Esophagus squamous epithelium (tissue), 5 donors: Measurements from ENCODE around the gene PLD6. TPM values are rescaled to one million over a fixed set of nuclear protein-coding genes. Genes with fewer than 3 reads are reported as not detected.

Source experiments
- DNase-seq: peaks from one replicate; lab custom pipeline; 2025; lab: John Stamatoyannopoulos, UW
- H3K27ac ChIP-seq, 4 donors: fragments of 200-600 bp; sonication (generic); one replicate each; pipeline ENCODE4 v1.5.1; 2016 to 2019; ENCODE audit warnings: mild to moderate bottlenecking in 1 of 4
- H3K27me3 ChIP-seq, 4 donors: fragments of 200-600 bp; sonication (generic); 1 replicate in 3 of 4; 2 replicates in 1 of 4; pipeline versions ENCODE4 v1.5.1 to v1.6.0; 2017 to 2021; ENCODE audit warnings: antibody characterized with exemption in 1 of 4
- H3K36me3 ChIP-seq, 3 donors: fragments of 200-600 bp; sonication (generic); one replicate each; pipeline ENCODE4 v1.5.1; 2016 to 2019
- H3K4me1 ChIP-seq, 3 donors: fragments of 200-600 bp; sonication (generic); one replicate each; pipeline ENCODE4 v1.5.1; 2017 to 2019
- H3K4me3 ChIP-seq, 4 donors: fragments of 200-600 bp; sonication (generic); 1 replicate in 3 of 4; 2 replicates in 1 of 4; pipeline ENCODE4 v1.5.1; 2016 to 2019; ENCODE audit warnings: mild to moderate bottlenecking in 2 of 4, moderate library complexity in 1 of 4
- H3K9me3 ChIP-seq, 3 donors: fragments of 200-600 bp; sonication (generic); one replicate each; pipeline ENCODE4 v1.5.1; 2016 to 2019
- CTCF ChIP-seq, 6 experiments: fragments of 450-650 bp in 4 of 6; fragments of 200-600 bp in 2 of 6; sonication (generic) in 2 of 6; IDR thresholded peaks; one replicate each; pipeline ENCODE4 v1.5.1; 2016 to 2019; ENCODE audit warnings: antibody characterized with exemption in 6 of 6, mild to moderate bottlenecking in 4 of 6, moderate library complexity in 4 of 6
- POLR2A ChIP-seq, 4 donors: fragments of 450-650 bp; IDR thresholded peaks; one replicate each; pipeline ENCODE4 v1.6.1; 2017; ENCODE audit warnings: antibody characterized with exemption in 4 of 4, mild to moderate bottlenecking in 4 of 4, moderate library complexity in 3 of 4
- WGBS, 2 donors: methylation state at CpG; one replicate each; pipeline ENCODE4 v1.1.5; 2018; 5-methylcytosine and 5-hydroxymethylcytosine counted together
- intact Hi-C: fragments of 100-400 bp; cut with DNase I; formaldehyde crosslinking; loops from one replicate; pipeline ENCODE4 v1.15.0; 2022
- total RNA-seq, 4 donors: library from RNA; depleted of rRNA; stranded (reverse); fragments of >200 nt; gene quantifications; one replicate each; pipeline ENCODE4 v1.1.0, GENCODE V29; 2016
- donor health status: DM: yes; HTN: yes; CAD: no.

The PLD6 gene
- total RNA-seq, 4 donors from 2014 or later, result 0.45 to 1.9 (median 0.95) TPM

DNA sequence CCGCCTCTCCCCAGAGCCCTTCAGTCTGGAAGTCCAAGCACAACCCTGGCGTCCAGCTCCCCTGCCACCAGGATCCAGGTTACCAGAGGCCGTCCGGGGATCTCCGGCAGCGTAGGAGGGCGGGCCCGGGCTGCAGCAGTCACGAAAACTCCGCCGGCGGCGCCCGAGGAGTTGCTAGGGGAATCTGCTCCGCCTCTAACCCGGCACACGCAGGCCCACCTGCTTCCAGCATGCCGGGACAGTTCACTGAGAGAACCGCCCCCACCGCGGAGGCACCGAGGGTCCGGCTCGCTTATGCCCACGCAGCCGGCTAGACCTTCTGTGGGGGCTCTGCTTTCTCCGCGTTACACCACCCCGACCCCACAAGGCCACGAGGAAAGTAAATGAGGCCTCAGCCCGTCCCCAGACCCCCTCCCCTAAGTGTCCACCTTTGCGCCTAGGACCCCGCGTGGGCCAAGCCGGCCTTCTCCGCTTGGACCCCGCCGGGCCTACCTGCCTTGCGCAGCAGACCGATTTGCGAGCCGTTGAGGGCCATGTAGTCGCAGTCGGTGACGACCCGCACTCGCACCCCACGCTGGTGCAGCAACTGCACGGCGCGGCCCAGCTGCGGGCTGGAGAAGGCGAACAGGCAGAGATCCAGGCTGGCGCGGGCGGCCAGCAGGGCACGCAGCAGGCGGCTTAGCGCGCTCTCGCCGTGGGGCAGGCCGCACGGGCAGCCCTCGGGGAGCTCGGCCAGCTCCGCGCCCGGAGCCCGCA is 587 bp downstream of the PLD6 start:
- no peaks in the 10 kb centered on the region for H3K9me3 ChIP-seq
- no peak for TF ChIP-seq POLR2A (IDR thresholded peaks at IDR 0.05)
- TF ChIP-seq CTCF (IDR thresholded peaks at IDR 0.05), result no peak
- H3K36me3 ChIP-seq, result peaks cover 0 to under 1% (median 0%) of the 10 kb centered on the region in 3 donors
- no peaks in the 10 kb centered on the region for H3K27me3 ChIP-seq
- peak overlapping the region; percentile 75 to 90 (median 86) for H3K27ac ChIP-seq
- WGBS, 2 donors, result 20% methylated on average over 18 of the region's 70 CpGs; no CpG with 5 or more reads in 1 of the 2 donors
- peak overlapping the region; percentile 42 to 77 (median 54) for H3K4me3 ChIP-seq
- intact Hi-C loops, result no loop called here
- H3K4me1 ChIP-seq, result peaks cover 28 to 66% (median 28%) of the 10 kb centered on the region in 3 donors
- no peak for DNase-seq

DNA sequence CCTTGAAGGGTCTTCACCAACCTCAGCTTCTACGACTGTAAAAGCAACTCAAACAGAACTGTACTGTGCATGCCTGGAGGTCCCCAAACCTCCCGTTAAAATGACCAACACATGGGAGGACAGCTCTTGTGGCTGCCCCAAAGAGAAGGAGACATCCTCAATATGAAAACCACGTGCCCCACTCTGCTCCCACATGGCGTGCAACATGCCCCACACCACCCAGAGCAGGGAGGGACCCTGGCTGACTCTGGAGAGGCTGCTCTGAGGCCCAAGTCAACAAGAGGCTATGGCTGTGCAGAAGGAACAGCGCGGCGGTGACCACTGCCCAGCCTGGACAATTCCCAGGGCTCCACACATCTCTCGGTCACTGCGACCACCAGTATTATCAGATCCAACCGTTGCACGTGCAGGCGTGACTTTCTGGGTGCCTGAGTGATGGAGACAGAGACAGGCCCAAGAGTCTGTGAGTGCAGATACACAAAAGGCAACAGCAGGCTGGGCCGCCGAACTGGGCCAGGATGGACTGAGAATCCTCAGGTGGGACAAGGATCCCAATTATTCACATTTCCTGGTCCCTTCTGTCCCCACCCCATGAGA is 1.4 kb downstream of the PLD6 start:
- DNase-seq, result no peak
- peak overlapping the region; percentile 42 to 77 (median 54) for H3K4me3 ChIP-seq
- H3K27me3 ChIP-seq, result no peaks in the 10 kb centered on the region
- peak overlapping the region; percentile 75 to 90 (median 86) for H3K27ac ChIP-seq
- no peaks in the 10 kb centered on the region for H3K36me3 ChIP-seq
- H3K9me3 ChIP-seq, result no peaks in the 10 kb centered on the region
- intact Hi-C loops, result no loop called here
- 16 to 40% methylated on average over 2 to 5 of the region's 14 CpGs for WGBS, 2 donors
- peaks cover 28 to 74% (median 35%) of the 10 kb centered on the region in 3 donors for H3K4me1 ChIP-seq
- no peak for TF ChIP-seq POLR2A (IDR thresholded peaks at IDR 0.05)
- no peak for TF ChIP-seq CTCF (IDR thresholded peaks at IDR 0.05)

GRCh38 chr17:17204041-17204591 is 2.0 kb downstream of the PLD6 start:
- 46 to 54% methylated on average over 13 of the region's 15 CpGs for WGBS, 2 donors
- intact Hi-C loops, result no loop called here
- Histone ChIP-seq H3K9me3 (no peaks in the 10 kb centered on the region), H3K27ac (peak overlapping the region; percentile 35 to 90 (median 63)), H3K36me3 (no peaks in the 10 kb centered on the region), H3K4me3 (peak overlapping the region in 1 of 4 donors; percentile 77), H3K27me3 (no peaks in the 10 kb centered on the region), H3K4me1 (peaks cover 28 to 76% (median 35%) of the 10 kb centered on the region in 3 donors)
- DNase-seq, result no peak
- TF ChIP-seq CTCF (IDR thresholded peaks at IDR 0.05), result no peak
- no peak for TF ChIP-seq POLR2A (IDR thresholded peaks at IDR 0.05)

GRCh38 chr17:17203173-17203730 is 2.9 kb downstream of the PLD6 start:
- Histone ChIP-seq H3K27ac (peak overlapping the region in 3 of 4 donors; percentile 35 to 90 (median 86)), H3K36me3 (no peaks in the 10 kb centered on the region), H3K4me3 (no peak overlapping the region), H3K27me3 (no peaks in the 10 kb centered on the region), H3K9me3 (no peaks in the 10 kb centered on the region), H3K4me1 (peaks cover 28 to 76% (median 35%) of the 10 kb centered on the region in 3 donors)
- WGBS, 2 donors, result 76 to 77% methylated on average over 6 to 11 of the region's 15 CpGs
- TF ChIP-seq CTCF (IDR thresholded peaks at IDR 0.05), result no peak
- no peak for DNase-seq
- intact Hi-C loops, result no loop called here
